Stimulated activated CD4-positive, alpha-beta T cell treated with anti-CD3 and anti-CD28 coated beads, Interleukin-2, amount 100 ng/mL, for 4 hours (primary cell): ENCODE data around the gene LPAR2.

Experiments
- DNase-seq: peaks from one replicate; pipeline ENCODE4 v3.0.0-alpha.2; 2020; ENCODE audit warnings: low read depth

The LPAR2 gene

DNA sequence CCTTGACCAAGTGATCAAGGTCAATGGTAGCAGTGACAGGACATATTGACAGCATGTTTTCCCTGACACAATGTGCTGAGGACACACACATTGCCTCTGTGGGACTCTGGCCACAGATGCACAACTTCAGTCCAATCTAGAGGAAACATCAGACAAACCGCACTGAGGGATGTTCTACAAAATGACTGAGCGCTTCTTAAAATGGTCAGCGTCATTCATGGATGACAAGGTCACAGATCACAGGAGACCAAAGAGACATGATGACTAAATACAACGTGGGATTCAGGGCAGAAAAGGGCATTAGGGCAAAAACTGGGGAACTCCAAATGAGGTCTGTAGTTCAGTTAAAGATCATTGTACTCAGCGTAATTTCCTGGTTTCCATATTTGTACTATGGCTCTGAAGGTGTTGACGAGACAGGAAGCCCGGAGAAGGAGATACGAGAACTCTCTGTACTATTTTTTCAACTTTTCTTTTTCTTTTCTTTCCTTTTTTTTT is 30.2 kb downstream of the LPAR2 start:
- DNase-seq = peak; percentile 46

GRCh38 chr19:19595171-19595701 is 32.8 kb downstream of the LPAR2 start:
- DNase-seq = no peak

DNA sequence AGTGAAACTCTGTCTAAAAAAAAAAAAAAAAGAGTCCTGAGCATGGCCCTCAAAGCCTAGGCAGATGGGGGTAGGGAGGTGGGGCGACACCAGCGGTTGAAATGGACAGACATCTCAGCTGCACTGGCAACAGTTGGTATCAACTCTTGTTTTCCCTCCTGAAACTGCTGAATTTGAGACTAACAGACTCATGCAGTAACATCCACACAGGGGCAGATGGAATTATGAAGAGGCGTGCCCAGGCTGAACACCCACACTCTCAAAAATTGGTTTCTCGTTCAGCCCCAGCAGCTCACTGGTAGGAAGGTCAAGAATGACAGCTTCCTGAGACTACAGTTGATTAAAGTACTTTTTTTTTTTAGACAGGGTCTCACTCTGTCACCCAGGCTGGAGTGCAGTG is 33.6 kb downstream of the LPAR2 start:
- no peak for DNase-seq

GRCh38 chr19:19592690-19593089 is 35.3 kb downstream of the LPAR2 start:
- DNase-seq = no peak

- peak; percentile 66 for DNase-seq
These were observed 36.7 kb downstream of the LPAR2 start for GRCh38 chr19:19591133-19591825.

- no peak for DNase-seq
These were observed 39.5 kb downstream of the LPAR2 start for GRCh38 chr19:19588546-19588945.

GRCh38 chr19:19587771-19588170 is 40.2 kb downstream of the LPAR2 start:
- no peak for DNase-seq

GRCh38 chr19:19584356-19584755 is 43.7 kb downstream of the LPAR2 start:
- no peak for DNase-seq

DNA sequence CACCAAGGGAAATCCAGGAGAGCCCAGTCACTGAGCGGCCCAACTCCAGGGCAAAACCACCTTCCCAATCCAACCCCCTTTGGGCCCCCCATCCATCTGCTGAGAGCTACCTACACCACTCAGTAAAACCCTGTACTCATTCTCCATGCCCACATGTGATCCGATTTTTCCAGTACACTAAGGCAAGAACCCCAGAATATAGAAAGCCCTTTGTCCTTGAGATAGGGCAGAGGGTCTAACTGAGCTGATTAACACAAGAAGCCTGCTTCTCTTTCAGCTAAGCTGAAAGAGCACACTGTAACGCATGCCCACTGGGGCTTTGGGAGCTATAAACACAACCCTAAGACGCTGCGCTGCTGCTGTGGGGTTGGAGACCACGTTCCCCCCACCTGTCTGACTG is 45.5 kb downstream of the LPAR2 start:
- DNase-seq = no peak

- no peak for DNase-seq
These were observed 46.6 kb downstream of the LPAR2 start for GRCh38 chr19:19581391-19581790.

- DNase-seq = no peak
These were observed 47.6 kb downstream of the LPAR2 start for GRCh38 chr19:19580418-19580817.

- no peak for DNase-seq
These were observed 48.3 kb downstream of the LPAR2 start for GRCh38 chr19:19579533-19580361.

GRCh38 chr19:19578252-19578651 is 49.8 kb downstream of the LPAR2 start:
- DNase-seq = no peak

GRCh38 chr19:19575411-19575810 is 52.6 kb downstream of the LPAR2 start:
- DNase-seq = no peak
